Activated CD4-positive, alpha-beta T cell treated with anti-CD3 and anti-CD28 coated beads, Interleukin-2, Interleukin-6, amounts not matched to agents 100 ng/mL and 50 ng/mL, durations not matched to agents 16 hours and 8 hours (primary cell): Measurements from ENCODE around the gene MOCS1.

ENCODE experiments used
- DNase-seq: peaks from one replicate; pipeline ENCODE4 v3.0.0-alpha.2; 2020

The MOCS1 gene

GRCh38 chr6:39922821-39923220 is 11.4 kb downstream of the MOCS1 start:
- DNase-seq = no peak

- DNase-seq = no peak
These were observed 14.1 kb downstream of the MOCS1 start for GRCh38 chr6:39920157-39920556.

GRCh38 chr6:39918831-39919230 is 15.4 kb downstream of the MOCS1 start:
- DNase-seq = no peak

- no peak for DNase-seq
These were observed 16.3 kb downstream of the MOCS1 start for GRCh38 chr6:39917981-39918380.

- no peak for DNase-seq
These were observed 16.9 kb downstream of the MOCS1 start for GRCh38 chr6:39917329-39917728.

- no peak for DNase-seq
These were observed 18.4 kb downstream of the MOCS1 start for GRCh38 chr6:39915866-39916265.

- no peak for DNase-seq
These were observed 20.0 kb downstream of the MOCS1 start for GRCh38 chr6:39914239-39914638.

- DNase-seq = no peak
These were observed 20.8 kb downstream of the MOCS1 start for GRCh38 chr6:39913391-39913916.

GRCh38 chr6:39912446-39912845 is 21.8 kb downstream of the MOCS1 start:
- no peak for DNase-seq

GRCh38 chr6:39911513-39912125 is 22.6 kb downstream of the MOCS1 start:
- DNase-seq = no peak

- DNase-seq = no peak
These were observed 23.5 kb downstream of the MOCS1 start for GRCh38 chr6:39910744-39911143.

GRCh38 chr6:39910164-39910563 is 24.1 kb downstream of the MOCS1 start:
- no peak for DNase-seq

GRCh38 chr6:39909701-39910100 is 24.6 kb downstream of the MOCS1 start:
- no peak for DNase-seq

GRCh38 chr6:39908838-39909583 is 25.3 kb downstream of the MOCS1 start:
- DNase-seq = no peak

- DNase-seq = no peak
These were observed 26.2 kb downstream of the MOCS1 start for GRCh38 chr6:39907871-39908575.

GRCh38 chr6:39906318-39906761 is 27.9 kb downstream of the MOCS1 start:
- no peak for DNase-seq

- DNase-seq = no peak
These were observed 28.7 kb downstream of the MOCS1 start for GRCh38 chr6:39905640-39905975.

GRCh38 chr6:39904946-39905639 is 29.2 kb downstream of the MOCS1 start:
- no peak for DNase-seq

GRCh38 chr6:39903656-39904055 is 30.6 kb downstream of the MOCS1 start:
- no peak for DNase-seq

GRCh38 chr6:39902786-39903465 is 31.3 kb downstream of the MOCS1 start:
- DNase-seq = no peak

- DNase-seq = no peak
These were observed 32.1 kb downstream of the MOCS1 start for GRCh38 chr6:39902136-39902535.

- DNase-seq = no peak
These were observed 32.6 kb downstream of the MOCS1 start for GRCh38 chr6:39901670-39902069.
